HEK293 (cell line): ENCODE data around the gene MED28.

Experiments
- CTCF ChIP-seq: fragments of 450-650 bp; formaldehyde crosslinking; IDR thresholded peaks from 2 replicates; pipeline ENCODE4 v1.5.1; 2016; ENCODE audit warnings: missing biosample characterization, missing genetic modification characterization
- KLF1 ChIP-seq: fragments of 450-650 bp; formaldehyde crosslinking; IDR thresholded peaks from 2 replicates; pipeline ENCODE4 v1.5.1; 2016; ENCODE audit warnings: missing biosample characterization, missing genetic modification characterization
- KLF10 ChIP-seq: fragments of 450-650 bp; IDR thresholded peaks from 2 replicates; pipeline ENCODE4 v1.5.1; 2018; ENCODE audit warnings: missing biosample characterization, mild to moderate bottlenecking, missing genetic modification characterization
- MYNN ChIP-seq: fragments of 450-650 bp; formaldehyde crosslinking; IDR thresholded peaks from 2 replicates; pipeline ENCODE4 v1.5.1; 2016; ENCODE audit warnings: missing biosample characterization, missing genetic modification characterization, borderline replicate concordance
- PATZ1 ChIP-seq: fragments of 450-650 bp; formaldehyde crosslinking; IDR thresholded peaks from 2 replicates; pipeline ENCODE4 v1.5.1; 2016; ENCODE audit warnings: missing biosample characterization, missing genetic modification characterization
- TCF7L2 ChIP-seq: IDR thresholded peaks from 2 replicates; pipeline ENCODE4 v1.6.1; 2011; ENCODE audit warnings: low read depth, mild to moderate bottlenecking, inconsistent platforms, low read length, moderate library complexity, borderline replicate concordance
- ZBTB1 ChIP-seq: fragments of 450-650 bp; formaldehyde crosslinking; IDR thresholded peaks from 2 replicates; pipeline ENCODE4 v1.5.1; 2016; ENCODE audit warnings: missing biosample characterization, missing genetic modification characterization
- ZNF24 ChIP-seq: fragments of 450-650 bp; formaldehyde crosslinking; IDR thresholded peaks from 2 replicates; pipeline ENCODE4 v1.5.1; 2016; ENCODE audit warnings: missing biosample characterization, missing genetic modification characterization
- ZNF350 ChIP-seq: fragments of 450-650 bp; formaldehyde crosslinking; IDR thresholded peaks from 2 replicates; pipeline ENCODE4 v1.5.0; 2017; ENCODE audit warnings: missing biosample characterization, mild to moderate bottlenecking, missing genetic modification characterization
- ZNF701 ChIP-seq: fragments of 450-650 bp; formaldehyde crosslinking; IDR thresholded peaks from 2 replicates; pipeline ENCODE4 v1.5.1; 2016; ENCODE audit warnings: missing biosample characterization, missing genetic modification characterization
- ZNF776 ChIP-seq: fragments of 450-650 bp; formaldehyde crosslinking; IDR thresholded peaks from 2 replicates; pipeline ENCODE4 v1.5.0; 2017; ENCODE audit warnings: missing biosample characterization, missing genetic modification characterization, borderline replicate concordance
- TF ChIP-seq, protein P1 (sequence below): fragments of 450-650 bp; formaldehyde crosslinking; IDR thresholded peaks from 2 replicates; pipeline ENCODE4 v1.5.0; 2017; ENCODE audit warnings: missing biosample characterization, missing genetic modification characterization, borderline replicate concordance
- TF ChIP-seq, protein P2 (sequence below): fragments of 450-650 bp; formaldehyde crosslinking; IDR thresholded peaks from 2 replicates; pipeline ENCODE4 v1.5.1; 2016; ENCODE audit warnings: missing biosample characterization, missing genetic modification characterization
- TF ChIP-seq, protein P3 (sequence below): fragments of 450-650 bp; formaldehyde crosslinking; IDR thresholded peaks from 2 replicates; pipeline ENCODE4 v1.5.1; 2016; ENCODE audit warnings: missing biosample characterization, missing genetic modification characterization, low read depth

GRCh38 chr4:17565846-17566245 is 48.6 kb upstream of the MED28 start:
- TF ChIP-seq CTCF (tag by site-specific recombination) (no peak), ZNF24 (no peak), KLF10 (no peak), KLF1 (tag by site-specific recombination) (no peak), TCF7L2 (no peak), ZNF776 (no peak), MYNN (no peak), ZNF701 (tag by site-specific recombination) (no peak), ZBTB1 (no peak), ZNF350 (tag by site-specific recombination) (no peak), PATZ1 (tag by site-specific recombination) (no peak)
- TF ChIP-seq, protein P1, sequence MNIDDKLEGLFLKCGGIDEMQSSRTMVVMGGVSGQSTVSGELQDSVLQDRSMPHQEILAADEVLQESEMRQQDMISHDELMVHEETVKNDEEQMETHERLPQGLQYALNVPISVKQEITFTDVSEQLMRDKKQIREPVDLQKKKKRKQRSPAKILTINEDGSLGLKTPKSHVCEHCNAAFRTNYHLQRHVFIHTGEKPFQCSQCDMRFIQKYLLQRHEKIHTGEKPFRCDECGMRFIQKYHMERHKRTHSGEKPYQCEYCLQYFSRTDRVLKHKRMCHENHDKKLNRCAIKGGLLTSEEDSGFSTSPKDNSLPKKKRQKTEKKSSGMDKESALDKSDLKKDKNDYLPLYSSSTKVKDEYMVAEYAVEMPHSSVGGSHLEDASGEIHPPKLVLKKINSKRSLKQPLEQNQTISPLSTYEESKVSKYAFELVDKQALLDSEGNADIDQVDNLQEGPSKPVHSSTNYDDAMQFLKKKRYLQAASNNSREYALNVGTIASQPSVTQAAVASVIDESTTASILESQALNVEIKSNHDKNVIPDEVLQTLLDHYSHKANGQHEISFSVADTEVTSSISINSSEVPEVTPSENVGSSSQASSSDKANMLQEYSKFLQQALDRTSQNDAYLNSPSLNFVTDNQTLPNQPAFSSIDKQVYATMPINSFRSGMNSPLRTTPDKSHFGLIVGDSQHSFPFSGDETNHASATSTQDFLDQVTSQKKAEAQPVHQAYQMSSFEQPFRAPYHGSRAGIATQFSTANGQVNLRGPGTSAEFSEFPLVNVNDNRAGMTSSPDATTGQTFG (tag by site-specific recombination), result no peak
- TF ChIP-seq, protein P2, sequence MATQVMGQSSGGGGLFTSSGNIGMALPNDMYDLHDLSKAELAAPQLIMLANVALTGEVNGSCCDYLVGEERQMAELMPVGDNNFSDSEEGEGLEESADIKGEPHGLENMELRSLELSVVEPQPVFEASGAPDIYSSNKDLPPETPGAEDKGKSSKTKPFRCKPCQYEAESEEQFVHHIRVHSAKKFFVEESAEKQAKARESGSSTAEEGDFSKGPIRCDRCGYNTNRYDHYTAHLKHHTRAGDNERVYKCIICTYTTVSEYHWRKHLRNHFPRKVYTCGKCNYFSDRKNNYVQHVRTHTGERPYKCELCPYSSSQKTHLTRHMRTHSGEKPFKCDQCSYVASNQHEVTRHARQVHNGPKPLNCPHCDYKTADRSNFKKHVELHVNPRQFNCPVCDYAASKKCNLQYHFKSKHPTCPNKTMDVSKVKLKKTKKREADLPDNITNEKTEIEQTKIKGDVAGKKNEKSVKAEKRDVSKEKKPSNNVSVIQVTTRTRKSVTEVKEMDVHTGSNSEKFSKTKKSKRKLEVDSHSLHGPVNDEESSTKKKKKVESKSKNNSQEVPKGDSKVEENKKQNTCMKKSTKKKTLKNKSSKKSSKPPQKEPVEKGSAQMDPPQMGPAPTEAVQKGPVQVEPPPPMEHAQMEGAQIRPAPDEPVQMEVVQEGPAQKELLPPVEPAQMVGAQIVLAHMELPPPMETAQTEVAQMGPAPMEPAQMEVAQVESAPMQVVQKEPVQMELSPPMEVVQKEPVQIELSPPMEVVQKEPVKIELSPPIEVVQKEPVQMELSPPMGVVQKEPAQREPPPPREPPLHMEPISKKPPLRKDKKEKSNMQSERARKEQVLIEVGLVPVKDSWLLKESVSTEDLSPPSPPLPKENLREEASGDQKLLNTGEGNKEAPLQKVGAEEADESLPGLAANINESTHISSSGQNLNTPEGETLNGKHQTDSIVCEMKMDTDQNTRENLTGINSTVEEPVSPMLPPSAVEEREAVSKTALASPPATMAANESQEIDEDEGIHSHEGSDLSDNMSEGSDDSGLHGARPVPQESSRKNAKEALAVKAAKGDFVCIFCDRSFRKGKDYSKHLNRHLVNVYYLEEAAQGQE (tag by site-specific recombination), result no peak
- TF ChIP-seq, protein P3, sequence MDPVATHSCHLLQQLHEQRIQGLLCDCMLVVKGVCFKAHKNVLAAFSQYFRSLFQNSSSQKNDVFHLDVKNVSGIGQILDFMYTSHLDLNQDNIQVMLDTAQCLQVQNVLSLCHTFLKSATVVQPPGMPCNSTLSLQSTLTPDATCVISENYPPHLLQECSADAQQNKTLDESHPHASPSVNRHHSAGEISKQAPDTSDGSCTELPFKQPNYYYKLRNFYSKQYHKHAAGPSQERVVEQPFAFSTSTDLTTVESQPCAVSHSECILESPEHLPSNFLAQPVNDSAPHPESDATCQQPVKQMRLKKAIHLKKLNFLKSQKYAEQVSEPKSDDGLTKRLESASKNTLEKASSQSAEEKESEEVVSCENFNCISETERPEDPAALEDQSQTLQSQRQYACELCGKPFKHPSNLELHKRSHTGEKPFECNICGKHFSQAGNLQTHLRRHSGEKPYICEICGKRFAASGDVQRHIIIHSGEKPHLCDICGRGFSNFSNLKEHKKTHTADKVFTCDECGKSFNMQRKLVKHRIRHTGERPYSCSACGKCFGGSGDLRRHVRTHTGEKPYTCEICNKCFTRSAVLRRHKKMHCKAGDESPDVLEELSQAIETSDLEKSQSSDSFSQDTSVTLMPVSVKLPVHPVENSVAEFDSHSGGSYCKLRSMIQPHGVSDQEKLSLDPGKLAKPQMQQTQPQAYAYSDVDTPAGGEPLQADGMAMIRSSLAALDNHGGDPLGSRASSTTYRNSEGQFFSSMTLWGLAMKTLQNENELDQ (tag by site-specific recombination), result no peak
